HG03066 (cell line): ENCODE measurements around the gene CALCB.

Experiments
- ATAC-seq: cut with Tn5 transposase; IDR thresholded peaks from one replicate; pipeline ENCODE4 v1.9.1; 2021; ENCODE audit warnings: low read depth; ENCODE audit not compliant: unreplicated experiment

The CALCB gene

GRCh38 chr11:15115686-15116085, 42.3 kb downstream of the CALCB start:
- no peak for ATAC-seq

GRCh38 chr11:15117751-15118150, 44.4 kb downstream of the CALCB start:
- no peak for ATAC-seq

- ATAC-seq, result no peak
Measured at GRCh38 chr11:15118431-15118830, 45.0 kb downstream of the CALCB start.

GRCh38 chr11:15119352-15119751, 46.0 kb downstream of the CALCB start:
- ATAC-seq, result no peak

- ATAC-seq, result no peak
Measured at GRCh38 chr11:15119826-15120225, 46.4 kb downstream of the CALCB start.

DNA sequence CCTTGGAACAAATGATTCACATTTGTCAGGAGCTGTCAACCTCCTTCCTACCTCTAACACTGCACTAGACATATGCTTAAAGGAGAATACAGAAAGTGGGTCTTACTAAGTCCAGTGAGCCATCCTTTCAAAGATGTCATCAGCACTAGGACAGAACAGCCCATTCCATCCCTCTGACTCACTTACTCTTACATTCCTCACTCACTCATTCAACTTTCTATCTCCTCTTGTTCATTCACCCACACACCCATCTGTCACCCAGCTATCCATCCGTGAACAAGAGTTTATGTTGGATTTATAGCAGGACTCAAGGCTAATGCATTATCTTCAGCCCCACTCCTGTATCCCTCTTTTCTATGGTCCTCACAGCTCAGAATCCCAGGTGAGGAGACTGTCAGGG, 50.5 kb downstream of the CALCB start:
- no peak for ATAC-seq

- ATAC-seq, result no peak
Measured at GRCh38 chr11:15124528-15124927, 51.1 kb downstream of the CALCB start.

GRCh38 chr11:15127341-15127740, 53.9 kb downstream of the CALCB start:
- ATAC-seq, result no peak
